NOMO-1 (cell line): ENCODE data around the gene MSL3B.

ENCODE experiments used
- DNase-seq, 2 experiments: peaks; one replicate each; lab custom pipeline; 2025; ENCODE audit not compliant: unreplicated experiment in 2 of 2; lab: John Stamatoyannopoulos, UW

Gene MSL3B

GRCh38 chr2:233853883-233854240 lies 14.3 kb downstream of the MSL3B start:
- no peak for DNase-seq

- no peak for DNase-seq
These were observed 14.8 kb downstream of the MSL3B start for GRCh38 chr2:233853353-233853752.

GRCh38 chr2:233852056-233852455 lies 16.1 kb downstream of the MSL3B start:
- DNase-seq, result no peak

GRCh38 chr2:233851169-233851568 lies 17.0 kb downstream of the MSL3B start:
- DNase-seq, result no peak

GRCh38 chr2:233850745-233851144 lies 17.4 kb downstream of the MSL3B start:
- DNase-seq, result no peak

GRCh38 chr2:233849607-233850271 lies 18.4 kb downstream of the MSL3B start:
- DNase-seq, result no peak

GRCh38 chr2:233848276-233848675 lies 19.9 kb downstream of the MSL3B start:
- no peak for DNase-seq

GRCh38 chr2:233847248-233847898 lies 20.8 kb downstream of the MSL3B start:
- no peak for DNase-seq

- DNase-seq, result no peak
These were observed 21.6 kb downstream of the MSL3B start for GRCh38 chr2:233846387-233847247.

GRCh38 chr2:233845301-233846060 lies 22.7 kb downstream of the MSL3B start:
- DNase-seq, result no peak

- no peak for DNase-seq
These were observed 23.4 kb downstream of the MSL3B start for GRCh38 chr2:233844836-233845235.

- no peak for DNase-seq
These were observed 23.9 kb downstream of the MSL3B start for GRCh38 chr2:233844064-233844807.

GRCh38 chr2:233841183-233841582 lies 27.0 kb downstream of the MSL3B start:
- DNase-seq, result no peak

GRCh38 chr2:233840520-233840919 lies 27.7 kb downstream of the MSL3B start:
- DNase-seq, result no peak

GRCh38 chr2:233839447-233839820 lies 28.8 kb downstream of the MSL3B start:
- no peak for DNase-seq

GRCh38 chr2:233838726-233839446 lies 29.3 kb downstream of the MSL3B start:
- DNase-seq, result no peak

GRCh38 chr2:233838251-233838650 lies 29.9 kb downstream of the MSL3B start:
- DNase-seq, result no peak

- DNase-seq, result no peak
These were observed 30.4 kb downstream of the MSL3B start for GRCh38 chr2:233837694-233838229.

- DNase-seq, result no peak
These were observed 31.8 kb downstream of the MSL3B start for GRCh38 chr2:233836359-233836758.
